HepG2 (cell line): ENCODE measurements around the gene MNAT1. TPM values are rescaled to one million over a fixed set of nuclear protein-coding genes. Genes with fewer than 3 reads are reported as not detected.
A peak's percentile ranks its signal among the peaks of the same experiment; 100 is the strongest.

Experiments used
- CREB1 ChIP-seq, 2 experiments: fragments of 450-650 bp in 1 of 2; IDR thresholded peaks; 2 replicates each; pipeline ENCODE4 v1.6.1; 2016 to 2017; ENCODE audit warnings: control low read depth in 1 of 2, mild to moderate bottlenecking in 1 of 2, missing compliant biosample characterization in 1 of 2, missing genetic modification characterization in 1 of 2
- EHMT2 ChIP-seq: fragments of 200-600 bp; sonication (generic); IDR thresholded peaks from 2 replicates; pipeline ENCODE4 v1.7.0; 2017; ENCODE audit warnings: antibody characterized with exemption, low read depth, low read length, borderline replicate concordance
- MYC ChIP-seq: sonication (generic); formaldehyde crosslinking; IDR thresholded peaks from 2 replicates; pipeline ENCODE4 v1.9.0; 2021; ENCODE audit warnings: missing genetic modification reagents, borderline replicate concordance
- RAD51 ChIP-seq: fragments of 450-650 bp; IDR thresholded peaks from 2 replicates; pipeline ENCODE4 v1.6.1; 2016; ENCODE audit warnings: borderline replicate concordance
- RARA ChIP-seq: IDR thresholded peaks from 2 replicates; pipeline ENCODE4 v1.6.1; 2016; ENCODE audit warnings: missing genetic modification reagents, missing compliant biosample characterization
- RFXANK ChIP-seq: IDR thresholded peaks from 2 replicates; pipeline ENCODE4 v1.6.1; 2016
- ZBTB20 ChIP-seq: sonication (generic); formaldehyde crosslinking; IDR thresholded peaks from 2 replicates; pipeline ENCODE4 v1.8.1; 2023; ENCODE audit warnings: missing genetic modification reagents, low read depth, mild to moderate bottlenecking, borderline replicate concordance
- ZFP41 ChIP-seq: sonication (generic); formaldehyde crosslinking; IDR thresholded peaks from 2 replicates; pipeline ENCODE4 v1.4.0; 2020; ENCODE audit warnings: mild to moderate bottlenecking, missing genetic modification reagents, borderline replicate concordance
- ZNF30 ChIP-seq: sonication (generic); formaldehyde crosslinking; IDR thresholded peaks from 2 replicates; pipeline ENCODE4 v1.5.0; 2020; ENCODE audit warnings: mild to moderate bottlenecking, missing genetic modification reagents
- ZNF335 ChIP-seq: sonication (generic); formaldehyde crosslinking; IDR thresholded peaks from 2 replicates; pipeline ENCODE4 v1.4.0; 2020; ENCODE audit warnings: missing genetic modification reagents
- ZNF367 ChIP-seq: sonication (generic); formaldehyde crosslinking; IDR thresholded peaks from 2 replicates; pipeline ENCODE4 v1.4.0; 2020; ENCODE audit warnings: missing genetic modification reagents, borderline replicate concordance
- ZNF605 ChIP-seq: sonication (generic); formaldehyde crosslinking; IDR thresholded peaks from 2 replicates; pipeline ENCODE4 v1.8.0; 2022; ENCODE audit warnings: mild to moderate bottlenecking, missing genetic modification reagents
- ZNF672 ChIP-seq: sonication (generic); formaldehyde crosslinking; IDR thresholded peaks from 2 replicates; pipeline ENCODE4 v1.8.1; 2022; ENCODE audit warnings: missing genetic modification reagents
- ZNF7 ChIP-seq: IDR thresholded peaks from 2 replicates; pipeline ENCODE4 v1.6.1; 2016; ENCODE audit warnings: missing biosample characterization, missing genetic modification reagents
- ZNF703 ChIP-seq: sonication (generic); formaldehyde crosslinking; IDR thresholded peaks from 2 replicates; pipeline ENCODE4 v1.5.1; 2020; ENCODE audit warnings: missing genetic modification reagents, mild to moderate bottlenecking, moderate library complexity, borderline replicate concordance
- polyA plus RNA-seq, 8 experiments: library from polyadenylated mRNA; depleted of rRNA in 3 of 8; stranded (reverse) in 7 of 8; unstranded in 1 of 8; fragments of >200 nt; fragmentation: Illumina TruSeq in 4 of 8; extraction: Trizol in 4 of 8; gene quantifications; 2 replicates each; pipeline versions ENCODE4 v1.2.1 to v1.2.3, GENCODE V29; 2011 to 2016; ENCODE audit warnings: low read depth in 4 of 8, missing spikeins in 1 of 8, mixed read lengths in 1 of 8; ENCODE audit not compliant: insufficient read depth in 1 of 8
- total RNA-seq, 5 experiments: library from RNA; depleted of rRNA; stranded (reverse); fragments of >200 nt; fragmentation: Illumina TruSeq; extraction: Trizol; gene quantifications; 2 replicates each; pipeline ENCODE4 v1.2.3, GENCODE V29; 2016; ENCODE audit warnings: low read depth in 1 of 5
- TF ChIP-seq, protein P1 (sequence below): sonication (generic); formaldehyde crosslinking; conservative IDR thresholded peaks from 2 replicates; pipeline ENCODE4 v1.8.1; 2023; ENCODE audit warnings: missing genetic modification reagents
- TF ChIP-seq, protein P2 (sequence below): IDR thresholded peaks from 2 replicates; pipeline ENCODE4 v1.6.1; 2012; ENCODE audit warnings: low read length, improper control_type of control experiment
- TF ChIP-seq, protein P3 (sequence below): sonication (generic); formaldehyde crosslinking; IDR thresholded peaks from 2 replicates; pipeline ENCODE4 v1.4.0; 2020; ENCODE audit warnings: missing genetic modification reagents, borderline replicate concordance
- TF ChIP-seq, protein P4 (sequence below): sonication (generic); formaldehyde crosslinking; IDR thresholded peaks from 2 replicates; pipeline ENCODE4 v1.5.0; 2020; ENCODE audit warnings: missing genetic modification reagents

MNAT1 gene
- total and polyA plus RNA-seq, 2 of the 13 experiments (the other 11 are each of a cell fraction or from before 2014, with no cell fraction given): 49.2 to 94.8 TPM

DNA sequence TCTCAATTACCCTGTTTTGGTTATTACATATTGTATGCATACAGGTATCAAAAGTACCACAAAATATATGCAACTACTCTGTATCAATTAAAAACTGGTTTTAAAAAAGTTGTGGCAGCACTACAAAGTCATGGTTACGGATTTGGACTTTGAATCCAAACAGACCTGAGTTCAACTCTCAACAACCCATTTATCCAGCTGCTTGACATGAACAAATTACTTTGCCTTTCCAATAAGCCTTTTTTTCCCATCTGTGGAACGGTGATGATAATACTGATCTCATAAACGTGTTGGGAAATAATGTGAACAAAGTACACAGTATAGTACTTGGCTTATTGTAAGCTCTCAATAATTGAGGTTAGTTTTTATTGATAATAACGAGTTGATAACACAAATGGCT is 85.0 kb downstream of the MNAT1 start (continued):
- TF ChIP-seq EHMT2 (peak; percentile 55; the same call in 1 of the 2 replicates), ZNF335 (no peak), MYC (CRISPR knock-in tag) (no peak), ZNF7 (CRISPR knock-in tag) (no peak), CREB1 (IDR thresholded peaks at IDR 0.05) (no peak), CREB1 (CRISPR knock-in tag; IDR thresholded peaks at IDR 0.05) (no peak), RARA (CRISPR knock-in tag) (peak; percentile 75), RAD51 (no peak), RFXANK (no peak), ZNF605 (CRISPR knock-in tag) (no peak), ZNF367 (CRISPR knock-in tag) (no peak), ZBTB20 (CRISPR knock-in tag) (no peak), ZNF30 (CRISPR knock-in tag) (no peak), ZNF703 (no peak), ZFP41 (CRISPR knock-in tag) (no peak), ZNF672 (CRISPR knock-in tag) (no peak)
- TF ChIP-seq, protein P1, sequence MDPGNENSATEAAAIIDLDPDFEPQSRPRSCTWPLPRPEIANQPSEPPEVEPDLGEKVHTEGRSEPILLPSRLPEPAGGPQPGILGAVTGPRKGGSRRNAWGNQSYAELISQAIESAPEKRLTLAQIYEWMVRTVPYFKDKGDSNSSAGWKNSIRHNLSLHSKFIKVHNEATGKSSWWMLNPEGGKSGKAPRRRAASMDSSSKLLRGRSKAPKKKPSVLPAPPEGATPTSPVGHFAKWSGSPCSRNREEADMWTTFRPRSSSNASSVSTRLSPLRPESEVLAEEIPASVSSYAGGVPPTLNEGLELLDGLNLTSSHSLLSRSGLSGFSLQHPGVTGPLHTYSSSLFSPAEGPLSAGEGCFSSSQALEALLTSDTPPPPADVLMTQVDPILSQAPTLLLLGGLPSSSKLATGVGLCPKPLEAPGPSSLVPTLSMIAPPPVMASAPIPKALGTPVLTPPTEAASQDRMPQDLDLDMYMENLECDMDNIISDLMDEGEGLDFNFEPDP: no peak
- TF ChIP-seq, protein P2, sequence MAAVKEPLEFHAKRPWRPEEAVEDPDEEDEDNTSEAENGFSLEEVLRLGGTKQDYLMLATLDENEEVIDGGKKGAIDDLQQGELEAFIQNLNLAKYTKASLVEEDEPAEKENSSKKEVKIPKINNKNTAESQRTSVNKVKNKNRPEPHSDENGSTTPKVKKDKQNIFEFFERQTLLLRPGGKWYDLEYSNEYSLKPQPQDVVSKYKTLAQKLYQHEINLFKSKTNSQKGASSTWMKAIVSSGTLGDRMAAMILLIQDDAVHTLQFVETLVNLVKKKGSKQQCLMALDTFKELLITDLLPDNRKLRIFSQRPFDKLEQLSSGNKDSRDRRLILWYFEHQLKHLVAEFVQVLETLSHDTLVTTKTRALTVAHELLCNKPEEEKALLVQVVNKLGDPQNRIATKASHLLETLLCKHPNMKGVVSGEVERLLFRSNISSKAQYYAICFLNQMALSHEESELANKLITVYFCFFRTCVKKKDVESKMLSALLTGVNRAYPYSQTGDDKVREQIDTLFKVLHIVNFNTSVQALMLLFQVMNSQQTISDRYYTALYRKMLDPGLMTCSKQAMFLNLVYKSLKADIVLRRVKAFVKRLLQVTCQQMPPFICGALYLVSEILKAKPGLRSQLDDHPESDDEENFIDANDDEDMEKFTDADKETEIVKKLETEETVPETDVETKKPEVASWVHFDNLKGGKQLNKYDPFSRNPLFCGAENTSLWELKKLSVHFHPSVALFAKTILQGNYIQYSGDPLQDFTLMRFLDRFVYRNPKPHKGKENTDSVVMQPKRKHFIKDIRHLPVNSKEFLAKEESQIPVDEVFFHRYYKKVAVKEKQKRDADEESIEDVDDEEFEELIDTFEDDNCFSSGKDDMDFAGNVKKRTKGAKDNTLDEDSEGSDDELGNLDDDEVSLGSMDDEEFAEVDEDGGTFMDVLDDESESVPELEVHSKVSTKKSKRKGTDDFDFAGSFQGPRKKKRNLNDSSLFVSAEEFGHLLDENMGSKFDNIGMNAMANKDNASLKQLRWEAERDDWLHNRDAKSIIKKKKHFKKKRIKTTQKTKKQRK: no peak
- TF ChIP-seq, protein P3, sequence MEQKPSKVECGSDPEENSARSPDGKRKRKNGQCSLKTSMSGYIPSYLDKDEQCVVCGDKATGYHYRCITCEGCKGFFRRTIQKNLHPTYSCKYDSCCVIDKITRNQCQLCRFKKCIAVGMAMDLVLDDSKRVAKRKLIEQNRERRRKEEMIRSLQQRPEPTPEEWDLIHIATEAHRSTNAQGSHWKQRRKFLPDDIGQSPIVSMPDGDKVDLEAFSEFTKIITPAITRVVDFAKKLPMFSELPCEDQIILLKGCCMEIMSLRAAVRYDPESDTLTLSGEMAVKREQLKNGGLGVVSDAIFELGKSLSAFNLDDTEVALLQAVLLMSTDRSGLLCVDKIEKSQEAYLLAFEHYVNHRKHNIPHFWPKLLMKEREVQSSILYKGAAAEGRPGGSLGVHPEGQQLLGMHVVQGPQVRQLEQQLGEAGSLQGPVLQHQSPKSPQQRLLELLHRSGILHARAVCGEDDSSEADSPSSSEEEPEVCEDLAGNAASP (CRISPR knock-in tag): peak; percentile 66; the same call in 1 of the 2 replicates
- TF ChIP-seq, protein P4, sequence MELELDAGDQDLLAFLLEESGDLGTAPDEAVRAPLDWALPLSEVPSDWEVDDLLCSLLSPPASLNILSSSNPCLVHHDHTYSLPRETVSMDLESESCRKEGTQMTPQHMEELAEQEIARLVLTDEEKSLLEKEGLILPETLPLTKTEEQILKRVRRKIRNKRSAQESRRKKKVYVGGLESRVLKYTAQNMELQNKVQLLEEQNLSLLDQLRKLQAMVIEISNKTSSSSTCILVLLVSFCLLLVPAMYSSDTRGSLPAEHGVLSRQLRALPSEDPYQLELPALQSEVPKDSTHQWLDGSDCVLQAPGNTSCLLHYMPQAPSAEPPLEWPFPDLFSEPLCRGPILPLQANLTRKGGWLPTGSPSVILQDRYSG (CRISPR knock-in tag): no peak
